ENCODE data around the gene VAMP3. TPM values are rescaled to one million over a fixed set of nuclear protein-coding genes. Genes with fewer than 3 reads are reported as not detected.
"Not testable (repeated sequence)": the region's sequence is repeated elsewhere in the genome, so short reads cannot be mapped to it uniquely, and the experiment has no call there.

VAMP3 gene
- total and polyA plus RNA-seq, 2 experiments from 2014 or later, result 82.5 to 109 TPM

GRCh38 chr1:7789828-7790227 lies 18.7 kb downstream of the VAMP3 start:
- no peaks in the 10 kb centered on the region for H3K27me3 ChIP-seq
- H2AFZ ChIP-seq, result no peak overlapping the region
- WGBS (ENCODE audit: low lambda C conversion rate, missing lambda C conversion rate), result 97% methylated on average over 5 of the region's 5 CpGs
- H3K4me2 ChIP-seq, result no peak overlapping the region
- no peak overlapping the region for H3K4me3 ChIP-seq
- H3K36me3 ChIP-seq (replicated peaks; ENCODE audit: insufficient read depth, low read depth), result no peaks in the 10 kb centered on the region
- no peaks in the 10 kb centered on the region for H3K79me2 ChIP-seq
- H4K20me1 ChIP-seq (ENCODE audit: insufficient read depth, poor library complexity, severe bottlenecking), result no peaks in the 10 kb centered on the region
- TF ChIP-seq EZH2 (IDR thresholded peaks at IDR 0.05; ENCODE audit: borderline replicate concordance), result no peak
- no peak for TF ChIP-seq EZH2phosphoT487 (IDR thresholded peaks at IDR 0.05; ENCODE audit: low read depth, severe bottlenecking, unreplicated experiment)
- TF ChIP-seq, protein P1, sequence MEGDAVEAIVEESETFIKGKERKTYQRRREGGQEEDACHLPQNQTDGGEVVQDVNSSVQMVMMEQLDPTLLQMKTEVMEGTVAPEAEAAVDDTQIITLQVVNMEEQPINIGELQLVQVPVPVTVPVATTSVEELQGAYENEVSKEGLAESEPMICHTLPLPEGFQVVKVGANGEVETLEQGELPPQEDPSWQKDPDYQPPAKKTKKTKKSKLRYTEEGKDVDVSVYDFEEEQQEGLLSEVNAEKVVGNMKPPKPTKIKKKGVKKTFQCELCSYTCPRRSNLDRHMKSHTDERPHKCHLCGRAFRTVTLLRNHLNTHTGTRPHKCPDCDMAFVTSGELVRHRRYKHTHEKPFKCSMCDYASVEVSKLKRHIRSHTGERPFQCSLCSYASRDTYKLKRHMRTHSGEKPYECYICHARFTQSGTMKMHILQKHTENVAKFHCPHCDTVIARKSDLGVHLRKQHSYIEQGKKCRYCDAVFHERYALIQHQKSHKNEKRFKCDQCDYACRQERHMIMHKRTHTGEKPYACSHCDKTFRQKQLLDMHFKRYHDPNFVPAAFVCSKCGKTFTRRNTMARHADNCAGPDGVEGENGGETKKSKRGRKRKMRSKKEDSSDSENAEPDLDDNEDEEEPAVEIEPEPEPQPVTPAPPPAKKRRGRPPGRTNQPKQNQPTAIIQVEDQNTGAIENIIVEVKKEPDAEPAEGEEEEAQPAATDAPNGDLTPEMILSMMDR (IDR thresholded peaks at IDR 0.05; ENCODE audit: poor library complexity), result no peak
- DNase-seq (ENCODE audit: low spot score), result no peak
- H3K9me2 ChIP-seq (replicated peaks; ENCODE audit: insufficient read depth), result no peaks in the 10 kb centered on the region
- H3K27ac ChIP-seq, result no peak overlapping the region
- peaks cover 13% of the 10 kb centered on the region for H3K9me3 ChIP-seq (ENCODE audit: low read depth)
- H3K4me1 ChIP-seq (ENCODE audit: insufficient read depth), result no peaks in the 10 kb centered on the region

DNA sequence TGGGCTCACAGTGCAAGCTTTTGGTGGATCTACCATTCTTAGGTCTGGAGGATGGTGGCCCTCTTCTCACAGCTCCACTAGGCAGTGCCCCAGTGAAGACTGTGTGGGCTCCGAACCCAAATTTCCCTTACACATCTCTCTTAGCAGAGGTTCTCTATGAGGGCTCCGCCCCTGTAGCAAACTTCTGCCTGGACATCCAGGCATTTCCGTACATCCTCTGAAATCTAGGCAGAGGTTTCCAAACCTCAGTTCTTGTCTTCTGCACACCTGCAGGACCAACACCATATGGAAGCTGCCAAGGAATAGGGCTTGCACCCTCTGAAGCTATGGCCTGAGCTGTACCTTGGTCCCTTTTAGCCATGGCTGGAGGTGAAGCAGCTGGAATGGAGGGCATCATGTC lies 19.9 kb downstream of the VAMP3 start:
- not testable (repeated sequence) for H3K27me3 ChIP-seq; H3K9me2 ChIP-seq (replicated peaks; ENCODE audit: insufficient read depth); H3K27ac ChIP-seq; H3K36me3 ChIP-seq (replicated peaks; ENCODE audit: insufficient read depth, low read depth); DNase-seq (ENCODE audit: low spot score); H3K4me3 ChIP-seq; H2AFZ ChIP-seq; H3K4me1 ChIP-seq (ENCODE audit: insufficient read depth); H3K79me2 ChIP-seq; H4K20me1 ChIP-seq (ENCODE audit: insufficient read depth, poor library complexity, severe bottlenecking); H3K4me2 ChIP-seq
- WGBS (ENCODE audit: low lambda C conversion rate, missing lambda C conversion rate), result 98% methylated on average over 3 of the region's 3 CpGs
- H3K9me3 ChIP-seq (ENCODE audit: low read depth), result peaks cover 13% of the 10 kb centered on the region

DNA sequence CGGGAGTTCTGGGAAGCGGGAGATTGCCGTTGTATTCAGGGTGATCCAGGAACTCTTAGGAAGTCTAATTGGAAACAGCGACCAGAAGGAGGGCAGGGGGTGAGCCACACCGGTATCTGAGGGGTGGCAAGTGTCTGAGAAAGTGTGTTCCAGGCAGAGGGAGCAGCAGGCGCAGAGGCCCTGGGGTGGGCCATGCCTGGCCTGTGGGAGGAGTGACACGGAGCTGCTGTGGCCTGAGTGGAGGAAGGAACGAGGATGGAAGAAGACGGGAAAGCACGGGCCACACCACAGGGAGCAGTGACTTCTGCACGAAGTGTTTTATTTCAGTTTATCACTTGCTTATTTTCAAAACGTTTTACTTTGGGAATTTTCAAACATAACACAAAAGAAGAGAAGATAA lies 24.3 kb downstream of the VAMP3 start:
- WGBS (ENCODE audit: low lambda C conversion rate, missing lambda C conversion rate), result 87% methylated on average over 12 of the region's 12 CpGs
- DNase-seq (ENCODE audit: low spot score), result no peak
- H2AFZ ChIP-seq, result no peak overlapping the region

DNA sequence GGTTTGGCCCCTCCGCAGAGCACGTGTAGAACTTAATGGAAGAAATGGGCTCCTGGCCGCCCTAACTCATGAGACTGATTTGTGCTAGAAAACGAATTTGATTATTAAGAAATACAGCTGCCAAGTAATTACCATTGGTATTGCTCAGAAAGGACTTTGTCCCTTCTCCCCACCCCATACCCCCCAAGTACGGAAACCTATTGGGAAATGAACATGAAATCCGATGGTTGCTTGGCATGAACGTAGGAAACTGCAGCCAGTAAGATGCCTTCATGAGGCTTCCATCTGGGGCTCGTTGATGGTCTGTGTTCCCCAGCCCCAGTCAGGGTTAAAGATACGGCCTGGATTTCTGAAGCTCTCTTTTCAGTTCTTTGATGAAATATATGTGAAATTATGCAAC lies 34.4 kb downstream of the VAMP3 start:
- Histone ChIP-seq H3K9me2 (replicated peaks; ENCODE audit: insufficient read depth) (no peaks in the 10 kb centered on the region), H4K20me1 (ENCODE audit: insufficient read depth, poor library complexity, severe bottlenecking) (no peaks in the 10 kb centered on the region), H3K79me2 (no peaks in the 10 kb centered on the region), H3K4me2 (no peak overlapping the region), H3K9me3 (ENCODE audit: low read depth) (no peaks in the 10 kb centered on the region), H3K27ac (no peak overlapping the region), H3K4me3 (no peak overlapping the region), H3K27me3 (no peaks in the 10 kb centered on the region), H2AFZ (no peak overlapping the region), H3K4me1 (ENCODE audit: insufficient read depth) (no peaks in the 10 kb centered on the region), H3K36me3 (replicated peaks; ENCODE audit: insufficient read depth, low read depth) (no peaks in the 10 kb centered on the region)
- WGBS (ENCODE audit: low lambda C conversion rate, missing lambda C conversion rate), result 91% methylated on average over 9 of the region's 9 CpGs
- DNase-seq (ENCODE audit: low spot score), result no peak
- TF ChIP-seq EZH2 (IDR thresholded peaks at IDR 0.05; ENCODE audit: borderline replicate concordance) (no peak), EZH2phosphoT487 (IDR thresholded peaks at IDR 0.05; ENCODE audit: low read depth, severe bottlenecking, unreplicated experiment) (no peak)
- TF ChIP-seq, protein P1 (IDR thresholded peaks at IDR 0.05; ENCODE audit: poor library complexity), result no peak

More for the DNA sequence above, 24.3 kb downstream of the VAMP3 start:
- no peaks in the 10 kb centered on the region for H3K36me3 ChIP-seq (replicated peaks; ENCODE audit: insufficient read depth, low read depth)
- no peaks in the 10 kb centered on the region for H3K79me2 ChIP-seq
- no peaks in the 10 kb centered on the region for H3K27me3 ChIP-seq
- H3K9me2 ChIP-seq (replicated peaks; ENCODE audit: insufficient read depth), result no peaks in the 10 kb centered on the region
- no peaks in the 10 kb centered on the region for H4K20me1 ChIP-seq (ENCODE audit: insufficient read depth, poor library complexity, severe bottlenecking)
- no peak overlapping the region for H3K4me3 ChIP-seq
- no peak overlapping the region for H3K4me2 ChIP-seq
- H3K9me3 ChIP-seq (ENCODE audit: low read depth), result peaks cover 7% of the 10 kb centered on the region
- no peaks in the 10 kb centered on the region for H3K4me1 ChIP-seq (ENCODE audit: insufficient read depth)
- no peak overlapping the region for H3K27ac ChIP-seq
- TF ChIP-seq, protein P1 (IDR thresholded peaks at IDR 0.05; ENCODE audit: poor library complexity), result no peak
- TF ChIP-seq EZH2phosphoT487 (IDR thresholded peaks at IDR 0.05; ENCODE audit: low read depth, severe bottlenecking, unreplicated experiment) (no peak), EZH2 (IDR thresholded peaks at IDR 0.05; ENCODE audit: borderline replicate concordance) (no peak)
